Keratinocyte (primary cell): ENCODE results near the gene DAGLA. TPM values are rescaled to one million over a fixed set of nuclear protein-coding genes. Genes with fewer than 3 reads are reported as not detected.
A peak's percentile ranks its signal among the peaks of the same experiment; 100 is the strongest.

Source experiments
- DNase-seq: peaks from one replicate; pipeline ENCODE4 v3.0.0-alpha.2; 2011; ENCODE audit warnings: low read depth, missing footprints, low spot score
- FAIRE-seq: peaks from 2 replicates; lab custom pipeline; 2011; peaks lifted over from hg19 to GRCh38; lab: Jason Lieb, UNC
- H2AFZ ChIP-seq: 2 replicates; pipeline ENCODE4 v1.6.0; 2012; ENCODE audit warnings: low read length, control low read depth, inconsistent platforms; ENCODE audit not compliant: control insufficient read depth
- H3K27ac ChIP-seq: 2 replicates; pipeline ENCODE4 v1.5.1; 2011; ENCODE audit warnings: low read length; ENCODE audit not compliant: control insufficient read depth, insufficient read depth
- H3K27me3 ChIP-seq: 3 replicates; pipeline ENCODE4 v1.6.0; 2011; ENCODE audit warnings: low read length; ENCODE audit not compliant: control insufficient read depth, insufficient read depth; ENCODE audit errors: extremely low read depth
- H3K36me3 ChIP-seq, 2 experiments: 2 replicates in 1 of 2; 3 replicates in 1 of 2; pipeline ENCODE4 v1.5.1; 2011; ENCODE audit warnings: low read length in 2 of 2, mild to moderate bottlenecking in 1 of 2; ENCODE audit not compliant: control insufficient read depth in 2 of 2, insufficient read depth in 2 of 2; ENCODE audit errors: extremely low read depth in 1 of 2
- H3K4me1 ChIP-seq: 3 replicates; pipeline ENCODE4 v1.5.1; 2011; ENCODE audit warnings: low read length; ENCODE audit not compliant: control insufficient read depth, insufficient read depth; ENCODE audit errors: extremely low read depth
- H3K4me2 ChIP-seq: 3 replicates; pipeline ENCODE4 v1.6.0; 2011; ENCODE audit warnings: low read depth, low read length; ENCODE audit not compliant: control insufficient read depth, insufficient read depth; ENCODE audit errors: extremely low read depth
- H3K4me3 ChIP-seq, 3 experiments: fragments of 200-600 bp in 1 of 3; sonication (generic) in 1 of 3; 2 replicates in 2 of 3; 3 replicates in 1 of 3; pipeline ENCODE4 v1.5.1; 2011 to 2016; ENCODE audit warnings: low read length in 3 of 3, mild to moderate bottlenecking in 3 of 3, control low read depth in 2 of 3, inconsistent platforms in 1 of 3, low read depth in 1 of 3, mixed read lengths in 1 of 3, mixed run types in 1 of 3, moderate library complexity in 1 of 3; ENCODE audit not compliant: control insufficient read depth in 2 of 3, insufficient read depth in 2 of 3; ENCODE audit errors: extremely low read depth in 1 of 3
- H3K79me2 ChIP-seq: 2 replicates; pipeline ENCODE4 v1.6.0; 2012; ENCODE audit warnings: low read length; ENCODE audit not compliant: control insufficient read depth, insufficient read depth
- H3K9ac ChIP-seq: 3 replicates; pipeline ENCODE4 v1.6.0; 2011; ENCODE audit warnings: low read length; ENCODE audit not compliant: control insufficient read depth, insufficient read depth; ENCODE audit errors: extremely low read depth
- H3K9me1 ChIP-seq: 3 replicates; pipeline ENCODE4 v1.6.0; 2011; ENCODE audit warnings: low read length; ENCODE audit not compliant: control insufficient read depth, insufficient read depth; ENCODE audit errors: extremely low read depth
- H3K9me3 ChIP-seq: 2 replicates; pipeline ENCODE4 v1.5.1; 2012; ENCODE audit warnings: low read depth, low read length; ENCODE audit not compliant: control insufficient read depth
- H4K20me1 ChIP-seq: 3 replicates; pipeline ENCODE4 v1.6.0; 2011; ENCODE audit warnings: low read length; ENCODE audit not compliant: control insufficient read depth, insufficient read depth; ENCODE audit errors: extremely low read depth
- CTCF ChIP-seq, 3 experiments: IDR thresholded peaks in 1 of 3; conservative IDR thresholded peaks in 1 of 3; optimal IDR thresholded peaks in 1 of 3; 2 replicates in 2 of 3; 3 replicates in 1 of 3; pipeline versions ENCODE3 to v1.5.1; 2011; ENCODE audit warnings: low read length in 3 of 3, mild to moderate bottlenecking in 3 of 3, moderate library complexity in 2 of 3, control low read depth in 1 of 3, inconsistent platforms in 1 of 3; ENCODE audit not compliant: insufficient read depth in 2 of 3; ENCODE audit errors: extremely low read depth in 1 of 3
- EZH2 ChIP-seq: IDR thresholded peaks from one replicate; pipeline ENCODE4 v1.6.1; 2012; ENCODE audit warnings: inconsistent platforms, mild to moderate bottlenecking, low read length, moderate library complexity
- dilution Hi-C: fragments of 300-500 bp; cut with MboI; formaldehyde crosslinking; loops from one replicate; pipeline ENCODE4 v1.7.0; 2020; ENCODE audit warnings: low sequenced_read_pairs; ENCODE audit not compliant: extremely low pct_ligation_motif_present
- polyA plus RNA-seq, 5 experiments: library from polyadenylated mRNA; depleted of rRNA in 3 of 5; stranded (reverse) in 3 of 5; stranded (forward) in 1 of 5; unstranded in 1 of 5; fragments of >200 nt; gene quantifications; 1 replicate in 1 of 5; 2 replicates in 3 of 5; 3 replicates in 1 of 5; pipeline versions ENCODE4 v1.2.1 to v1.2.3, GENCODE V29; 2011 to 2012; ENCODE audit warnings: missing spikeins in 2 of 5, low read depth in 1 of 5, low replicate concordance in 1 of 5

The DAGLA gene
- polyA plus RNA-seq, 1 donor (not counting 4 experiments of a cell fraction or from before 2014, with no cell fraction given) = 0.03 TPM

- H3K9ac ChIP-seq = peak overlapping the region; percentile 100
- no peak for DNase-seq
- H2AFZ ChIP-seq = peak overlapping the region; percentile 100
- dilution Hi-C loops = no loop called here
- peaks cover 6% of the 10 kb centered on the region for H4K20me1 ChIP-seq
- peak overlapping the region; percentile 100 for H3K27ac ChIP-seq
- TF ChIP-seq CTCF (optimal IDR thresholded peaks at IDR 0.05 in 1 of 3, IDR thresholded peaks at IDR 0.05 in 1 of 3, conservative IDR thresholded peaks at IDR 0.05 in 1 of 3; ENCODE audit: extremely low read depth in 1 of 3, insufficient read depth in 2 of 3, low read length in 3 of 3) (no peak), EZH2 (no peak)
- FAIRE-seq = peak; percentile 41
- H3K4me2 ChIP-seq = peak overlapping the region; percentile 80
- no peaks in the 10 kb centered on the region for H3K27me3 ChIP-seq
- no peaks in the 10 kb centered on the region for H3K9me1 ChIP-seq
- peaks cover 25 to 33% of the 10 kb centered on the region in 2 experiments for H3K36me3 ChIP-seq
- H3K9me3 ChIP-seq = no peaks in the 10 kb centered on the region
- peaks cover 61% of the 10 kb centered on the region for H3K79me2 ChIP-seq
- peaks cover 11% of the 10 kb centered on the region for H3K4me1 ChIP-seq
- H3K4me3 ChIP-seq = peak overlapping the region; percentile 83 to 99 (median 95)
These were observed 111.6 kb downstream of the DAGLA start for GRCh38 chr11:61791737-61792309.

GRCh38 chr11:61792310-61793082 lies 112.3 kb downstream of the DAGLA start, which contains the start of the genes FEN1 and TMEM258:
Gene FEN1, plus strand, starts transcription at chr11:61792911. Its CDS starts 2,451 bp downstream, at chr11:61795362.
Gene TMEM258, minus strand, starts transcription at chr11:61792599. Its CDS starts 41 bp downstream, at chr11:61792558.
- Histone ChIP-seq H3K27me3 (no peaks in the 10 kb centered on the region), H3K27ac (peak within 1 kb of the TSS; percentile 100), H3K9me3 (no peaks in the 10 kb centered on the region), H3K36me3 (peaks cover 22 to 32% of the 10 kb centered on the region in 2 experiments), H3K4me2 (peak within 1 kb of the TSS; percentile 80), H3K4me3 (peak within 1 kb of the TSS; percentile 83 to 99 (median 95)), H3K9me1 (no peaks in the 10 kb centered on the region), H3K4me1 (peaks cover 11% of the 10 kb centered on the region), H3K79me2 (peaks cover 64% of the 10 kb centered on the region), H3K9ac (peak within 1 kb of the TSS; percentile 100), H4K20me1 (peaks cover 6% of the 10 kb centered on the region), H2AFZ (peak within 1 kb of the TSS; percentile 100)
- no peak for FAIRE-seq
- TF ChIP-seq EZH2 (no peak), CTCF (optimal IDR thresholded peaks at IDR 0.05 in 1 of 3, IDR thresholded peaks at IDR 0.05 in 1 of 3, conservative IDR thresholded peaks at IDR 0.05 in 1 of 3; ENCODE audit: extremely low read depth in 1 of 3, insufficient read depth in 2 of 3, low read length in 3 of 3) (peak in 1 of 3 experiments; percentile 19)
- no peak for DNase-seq
- dilution Hi-C loops = no loop called here
